Measurements from ENCODE around the gene EGLN1. TPM values are rescaled to one million over a fixed set of nuclear protein-coding genes. Genes with fewer than 3 reads are reported as not detected.
A peak's percentile ranks its signal among the peaks of the same experiment; 100 is the strongest.

EGLN1 gene
- total RNA-seq, 3 donors from 2014 or later (not counting 1 experiment from before 2014, with no cell fraction given): 14.2 to 27.5 (median 24.5) TPM

DNA sequence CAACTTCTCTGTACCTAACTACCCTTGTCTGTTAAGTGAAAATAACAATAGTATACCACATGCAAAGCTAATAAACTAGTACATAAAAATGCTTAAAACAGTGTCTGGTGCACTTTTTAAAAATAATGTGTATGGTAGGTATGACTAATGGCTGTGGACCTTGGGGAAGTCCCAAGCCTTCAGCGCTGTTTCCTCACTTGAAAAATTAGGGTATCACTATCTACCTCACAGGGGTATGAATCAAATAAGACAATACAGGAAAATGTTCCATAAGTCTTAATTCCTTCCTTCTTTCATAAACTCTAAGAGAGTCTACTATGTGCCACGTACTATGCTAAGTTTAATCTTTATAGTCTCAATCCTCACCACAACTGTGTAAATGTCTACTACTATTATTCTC is 32.0 kb downstream of the EGLN1 start:
- H3K4me3 Mint-ChIP-seq: no peak overlapping the region
- peak overlapping the region in 1 of 2 donors; percentile 46 for H3K27ac Mint-ChIP-seq

DNA sequence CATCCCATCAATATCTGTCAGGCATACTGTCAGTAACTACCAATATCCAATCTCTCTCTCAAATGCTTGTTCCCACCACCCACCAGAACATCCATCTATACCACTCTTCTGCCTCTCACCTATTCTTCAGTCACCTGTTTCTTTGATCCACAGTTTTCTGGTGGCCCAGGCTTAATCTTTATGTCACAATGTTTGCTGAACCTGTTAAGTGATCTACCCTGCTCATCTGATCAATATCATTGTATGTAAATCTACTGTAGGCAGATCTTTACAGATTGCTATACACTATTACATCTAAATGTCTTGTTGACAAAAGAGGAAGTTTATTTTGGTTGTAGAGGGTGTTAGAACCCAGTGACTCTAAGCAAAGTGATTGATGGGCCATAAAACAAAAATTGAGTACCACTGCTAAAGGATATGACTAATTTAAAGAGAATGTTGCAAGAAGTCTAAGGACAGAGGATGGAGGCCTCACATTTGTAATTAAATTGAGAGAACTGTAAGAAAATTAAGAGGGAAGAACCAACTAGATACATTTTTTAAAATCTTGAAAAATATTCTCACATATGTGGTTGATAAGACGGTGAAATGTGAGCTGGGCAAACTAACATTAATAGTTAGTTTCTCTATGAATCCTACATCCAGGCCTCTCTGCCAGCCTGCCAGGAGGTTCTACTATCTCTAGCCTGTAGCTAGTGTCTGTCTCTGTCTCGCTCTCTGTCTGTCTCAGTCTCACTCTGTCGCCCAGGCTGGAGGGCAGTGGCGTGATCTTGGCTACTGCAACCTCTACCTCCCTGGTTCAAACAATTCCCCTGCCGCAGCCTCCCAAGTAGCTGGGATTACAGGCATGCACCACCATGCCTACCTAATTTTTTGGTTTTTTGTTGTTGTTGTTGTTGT is 34.1 kb downstream of the EGLN1 start:
- Mint-ChIP-seq H3K4me3 (no peak overlapping the region), H3K27ac (peak overlapping the region in 1 of 2 donors; percentile 5), H3K9me3 (no peaks in the 10 kb centered on the region), H3K4me1 (peaks cover 27 to 38% of the 10 kb centered on the region in 2 donors), H3K27me3 (ENCODE audit: low read depth in 2 of 2) (no peaks in the 10 kb centered on the region), H3K36me3 (no peaks in the 10 kb centered on the region)
- Histone ChIP-seq H3K27ac (ENCODE audit: low read length) (no peak overlapping the region), H3K4me3 (ENCODE audit: low read length) (no peak overlapping the region), H3K27me3 (ENCODE audit: control insufficient read depth, insufficient read depth, low read length) (no peaks in the 10 kb centered on the region), H3K4me1 (ENCODE audit: control insufficient read depth, insufficient read depth, low read length) (peaks cover 3% of the 10 kb centered on the region), H3K9me3 (ENCODE audit: control insufficient read depth, insufficient read depth, low read length) (no peaks in the 10 kb centered on the region), H3K36me3 (ENCODE audit: control insufficient read depth, insufficient read depth, low read length) (no peaks in the 10 kb centered on the region)
- 87% methylated on average over 5 of the region's 5 CpGs for WGBS (ENCODE audit: insufficient coverage)
- ATAC-seq (no peak), DNase-seq (no peak)
- TF ChIP-seq, protein P1, sequence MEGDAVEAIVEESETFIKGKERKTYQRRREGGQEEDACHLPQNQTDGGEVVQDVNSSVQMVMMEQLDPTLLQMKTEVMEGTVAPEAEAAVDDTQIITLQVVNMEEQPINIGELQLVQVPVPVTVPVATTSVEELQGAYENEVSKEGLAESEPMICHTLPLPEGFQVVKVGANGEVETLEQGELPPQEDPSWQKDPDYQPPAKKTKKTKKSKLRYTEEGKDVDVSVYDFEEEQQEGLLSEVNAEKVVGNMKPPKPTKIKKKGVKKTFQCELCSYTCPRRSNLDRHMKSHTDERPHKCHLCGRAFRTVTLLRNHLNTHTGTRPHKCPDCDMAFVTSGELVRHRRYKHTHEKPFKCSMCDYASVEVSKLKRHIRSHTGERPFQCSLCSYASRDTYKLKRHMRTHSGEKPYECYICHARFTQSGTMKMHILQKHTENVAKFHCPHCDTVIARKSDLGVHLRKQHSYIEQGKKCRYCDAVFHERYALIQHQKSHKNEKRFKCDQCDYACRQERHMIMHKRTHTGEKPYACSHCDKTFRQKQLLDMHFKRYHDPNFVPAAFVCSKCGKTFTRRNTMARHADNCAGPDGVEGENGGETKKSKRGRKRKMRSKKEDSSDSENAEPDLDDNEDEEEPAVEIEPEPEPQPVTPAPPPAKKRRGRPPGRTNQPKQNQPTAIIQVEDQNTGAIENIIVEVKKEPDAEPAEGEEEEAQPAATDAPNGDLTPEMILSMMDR (IDR thresholded peaks at IDR 0.05): no peak
- intact Hi-C loops (cut with micrococcal nuclease): no loop called here

More for the DNA sequence above, 32.0 kb downstream of the EGLN1 start:
- Histone ChIP-seq H3K9me3 (ENCODE audit: control insufficient read depth, insufficient read depth, low read length) (no peaks in the 10 kb centered on the region), H3K4me1 (ENCODE audit: control insufficient read depth, insufficient read depth, low read length) (peaks cover 3% of the 10 kb centered on the region), H3K27me3 (ENCODE audit: control insufficient read depth, insufficient read depth, low read length) (no peaks in the 10 kb centered on the region), H3K4me3 (ENCODE audit: low read length) (no peak overlapping the region), H3K36me3 (ENCODE audit: control insufficient read depth, insufficient read depth, low read length) (no peaks in the 10 kb centered on the region), H3K27ac (ENCODE audit: low read length) (no peak overlapping the region)
- Mint-ChIP-seq H3K9me3 (no peaks in the 10 kb centered on the region), H3K27me3 (ENCODE audit: low read depth in 2 of 2) (no peaks in the 10 kb centered on the region), H3K36me3 (no peaks in the 10 kb centered on the region), H3K4me1 (peaks cover 40 to 50% of the 10 kb centered on the region in 2 donors)
- no peak for DNase-seq
- peak in 2 of 3 donors; percentile 30 to 64 for ATAC-seq
- 100% methylated on average over 1 of the region's 2 CpGs for WGBS (ENCODE audit: insufficient coverage)
- intact Hi-C loops (cut with micrococcal nuclease): no loop called here
- TF ChIP-seq, protein P1 (IDR thresholded peaks at IDR 0.05): no peak

- no peaks in the 10 kb centered on the region for H3K27me3 Mint-ChIP-seq (ENCODE audit: low read depth in 2 of 2)
- Histone ChIP-seq H3K27ac (ENCODE audit: low read length) (no peak overlapping the region), H3K9me3 (ENCODE audit: control insufficient read depth, insufficient read depth, low read length) (no peaks in the 10 kb centered on the region), H3K4me3 (ENCODE audit: low read length) (no peak overlapping the region), H3K4me1 (ENCODE audit: control insufficient read depth, insufficient read depth, low read length) (no peaks in the 10 kb centered on the region), H3K36me3 (ENCODE audit: control insufficient read depth, insufficient read depth, low read length) (no peaks in the 10 kb centered on the region), H3K27me3 (ENCODE audit: control insufficient read depth, insufficient read depth, low read length) (no peaks in the 10 kb centered on the region)
- H3K9me3 Mint-ChIP-seq: no peaks in the 10 kb centered on the region
- peaks cover 27 to 36% of the 10 kb centered on the region in 2 donors for H3K4me1 Mint-ChIP-seq
- H3K27ac Mint-ChIP-seq: no peak overlapping the region
- no peaks in the 10 kb centered on the region for H3K36me3 Mint-ChIP-seq
- DNase-seq (no peak), ATAC-seq (no peak)
- no peak overlapping the region for H3K4me3 Mint-ChIP-seq
- TF ChIP-seq, protein P1 (IDR thresholded peaks at IDR 0.05): no peak
- intact Hi-C loops (cut with micrococcal nuclease): no loop called here
Measured at GRCh38 chr1:231386466-231386865, 35.6 kb downstream of the EGLN1 start.
